CD4-positive, alpha-beta T cell (primary cell): Measurements from ENCODE around the gene RIBC2. TPM values are rescaled to one million over a fixed set of nuclear protein-coding genes. Genes with fewer than 3 reads are reported as not detected.

Source experiments
- ATAC-seq: fragments of 200-7000 bp; cut with Tn5 transposase; one replicate; pipeline ENCODE4 v1.10.0; 2022; ENCODE audit warnings: mild to moderate bottlenecking; ENCODE audit not compliant: poor library complexity
- CTCF ChIA-PET: fragments of 350-600 bp; sonication (Branson Sonifier 250); formaldehyde crosslinking; loops from one replicate; lab custom pipeline; 2021; ENCODE audit warnings: antibody characterized with exemption, inconsistent platforms; lab: Charles Lee
- POLR2A ChIA-PET: fragments of 350-600 bp; sonication (Branson Sonifier 250); formaldehyde crosslinking; loops from one replicate; lab custom pipeline; 2021; ENCODE audit warnings: antibody characterized with exemption, inconsistent platforms; lab: Charles Lee
- DNase-seq, 14 experiments: peaks; one replicate each; pipeline ENCODE4 v3.0.0-alpha.2; 2013 to 2020; ENCODE audit warnings: mixed read lengths in 2 of 14
- H3K27ac ChIP-seq, 2 donors: one replicate each; pipeline versions ENCODE4 v1.5.1 to v1.7.0; 2013; ENCODE audit warnings: low read length in 2 of 2, low read depth in 1 of 2, mild to moderate bottlenecking in 1 of 2
- H3K27me3 ChIP-seq, 2 experiments: 1 replicate in 1 of 2; 2 replicates in 1 of 2; pipeline versions ENCODE4 v1.6.1 to v1.7.0; 2013; ENCODE audit warnings: low read length in 2 of 2, control low read depth in 1 of 2, mild to moderate bottlenecking in 1 of 2, moderate library complexity in 1 of 2; ENCODE audit not compliant: insufficient read depth in 2 of 2, control insufficient read depth in 1 of 2
- H3K36me3 ChIP-seq: one replicate; pipeline ENCODE4 v1.6.1; 2013; ENCODE audit warnings: low read length, control low read depth; ENCODE audit not compliant: insufficient read depth
- H3K4me1 ChIP-seq: one replicate; pipeline ENCODE4 v1.6.1; 2013; ENCODE audit warnings: low read length, control low read depth; ENCODE audit not compliant: insufficient read depth
- H3K4me3 ChIP-seq: one replicate; pipeline ENCODE4 v1.5.1; 2013; ENCODE audit warnings: mild to moderate bottlenecking, low read length, moderate library complexity
- H3K9me3 ChIP-seq, 2 experiments: 1 replicate in 1 of 2; 2 replicates in 1 of 2; pipeline versions ENCODE4 v1.6.1 to v1.7.0; 2013; ENCODE audit warnings: low read length in 2 of 2, mild to moderate bottlenecking in 2 of 2, control low read depth in 1 of 2, moderate library complexity in 1 of 2; ENCODE audit not compliant: control insufficient read depth in 1 of 2, insufficient read depth in 1 of 2
- H3K27ac Mint-ChIP-seq: one replicate; pipeline ENCODE4 v1.8.0; 2020; ENCODE audit warnings: mixed read lengths
- H3K27me3 Mint-ChIP-seq: one replicate; pipeline ENCODE4 v1.8.0; 2021; ENCODE audit warnings: mixed read lengths
- H3K36me3 Mint-ChIP-seq: one replicate; pipeline ENCODE4 v1.8.0; 2021; ENCODE audit warnings: low read depth, mixed read lengths
- H3K4me1 Mint-ChIP-seq: one replicate; pipeline ENCODE4 v1.8.0; 2021; ENCODE audit warnings: low read depth, mixed read lengths
- H3K4me3 Mint-ChIP-seq: one replicate; pipeline ENCODE4 v1.8.0; 2020; ENCODE audit warnings: mild to moderate bottlenecking, mixed read lengths
- H3K9me3 Mint-ChIP-seq: one replicate; pipeline ENCODE4 v1.8.0; 2020; ENCODE audit warnings: mixed read lengths
- CTCF ChIP-seq: fragments of 200-600 bp; IDR thresholded peaks from one replicate; pipeline ENCODE4 v1.8.0; 2022; ENCODE audit warnings: antibody characterized with exemption, mild to moderate bottlenecking
- intact Hi-C, 2 experiments: fragments of 100-400 bp; cut with DNase I in 1 of 2; cut with micrococcal nuclease in 1 of 2; formaldehyde crosslinking; loops; one replicate each; pipeline versions ENCODE4 v1.15.1 to v1.9.0; 2023 to 2025; cut with DNase I, micrococcal nuclease
- total RNA-seq, 174 experiments: library from RNA in 2 of 174; stranded (reverse) in 2 of 174; gene quantifications; one replicate each; pipeline ENCODE4 v1.2.3 and lab custom pipeline; 2021 to 2026

RIBC2 gene
- total RNA-seq, 2 experiments from 2014 or later: 0.41 TPM; not detected in 1

DNA sequence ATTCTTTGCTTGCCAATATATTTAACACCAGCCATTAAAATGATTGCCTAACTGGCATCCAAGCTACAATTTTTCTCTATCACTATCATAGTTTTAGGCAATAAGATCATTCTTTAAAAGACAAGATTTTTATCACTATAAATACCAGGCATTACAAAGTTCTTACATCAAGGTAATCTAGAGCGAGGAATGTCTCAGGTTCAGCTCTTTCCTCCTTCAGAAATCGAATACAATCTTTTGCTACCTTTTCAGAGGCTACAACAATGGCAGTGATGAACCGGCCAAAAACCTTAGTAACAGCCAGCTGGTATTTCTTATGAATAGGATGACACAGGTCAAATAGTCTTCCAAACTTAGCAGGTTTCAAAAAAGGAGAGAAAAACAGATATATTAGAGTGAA lies 23.9 kb upstream of the RIBC2 start:
- Mint-ChIP-seq H3K4me1 (no peaks in the 10 kb centered on the region), H3K4me3 (no peak overlapping the region), H3K36me3 (no peaks in the 10 kb centered on the region), H3K27me3 (peaks cover 4% of the 10 kb centered on the region), H3K27ac (no peak overlapping the region), H3K9me3 (no peaks in the 10 kb centered on the region)
- Histone ChIP-seq H3K36me3 (no peaks in the 10 kb centered on the region), H3K4me1 (no peaks in the 10 kb centered on the region), H3K4me3 (no peak overlapping the region), H3K27me3 (no peaks in the 10 kb centered on the region), H3K27ac (no peak overlapping the region), H3K9me3 (no peaks in the 10 kb centered on the region)
- intact Hi-C loops: no loop called here
- POLR2A ChIA-PET: no interaction called here
- DNase-seq (no peak), ATAC-seq (no peak)
- TF ChIP-seq CTCF: no peak
- CTCF ChIA-PET: interaction anchor here (1.0 kb wide), 1 partner anchor 11 kb away, joined by 3 read pairs; no protein-coding TSS in a partner anchor

DNA sequence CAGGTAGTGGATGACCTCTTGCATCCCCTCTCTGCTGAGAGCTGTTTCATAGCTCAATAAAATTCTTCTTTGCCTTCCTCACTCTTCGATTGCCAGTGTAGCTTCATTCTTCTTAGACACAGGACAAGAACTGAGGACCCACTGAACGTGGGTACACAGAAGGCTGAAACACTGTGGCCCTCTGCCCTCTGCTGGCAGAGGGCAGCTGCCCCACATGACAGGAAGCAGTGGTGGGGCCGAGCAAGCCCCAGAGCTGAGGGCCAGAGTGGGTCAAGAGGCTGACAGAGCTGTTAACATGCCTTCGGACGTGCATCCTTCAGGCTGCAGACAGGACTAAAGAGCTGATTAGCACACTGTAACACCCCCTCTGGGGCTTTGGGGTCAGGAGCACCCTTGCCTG lies 15.7 kb upstream of the RIBC2 start:
- no peaks in the 10 kb centered on the region for H3K4me1 ChIP-seq
- no peak for ATAC-seq
- Mint-ChIP-seq H3K27ac (no peak overlapping the region), H3K36me3 (no peaks in the 10 kb centered on the region), H3K4me1 (no peaks in the 10 kb centered on the region), H3K9me3 (no peaks in the 10 kb centered on the region), H3K27me3 (peaks cover 12% of the 10 kb centered on the region), H3K4me3 (no peak overlapping the region)
- CTCF ChIA-PET: interaction anchor here (1.1 kb wide), 1 partner anchor 35 kb away, joined by 3 read pairs; no protein-coding TSS in a partner anchor
- intact Hi-C loops: no loop called here
- peaks cover 0 to 4% of the 10 kb centered on the region in 2 experiments for H3K27me3 ChIP-seq
- POLR2A ChIA-PET: no interaction called here
- H3K4me3 ChIP-seq: no peak overlapping the region
- DNase-seq: peak in 4 of 14 experiments; percentile 11 to 39 (median 18)
- H3K27ac ChIP-seq: no peak overlapping the region
- no peaks in the 10 kb centered on the region for H3K36me3 ChIP-seq
- H3K9me3 ChIP-seq: no peaks in the 10 kb centered on the region
- TF ChIP-seq CTCF: no peak

- Mint-ChIP-seq H3K36me3 (no peaks in the 10 kb centered on the region), H3K27ac (no peak overlapping the region), H3K9me3 (no peaks in the 10 kb centered on the region), H3K4me1 (no peaks in the 10 kb centered on the region), H3K27me3 (peaks cover 15% of the 10 kb centered on the region), H3K4me3 (no peak overlapping the region)
- ATAC-seq (no peak), DNase-seq (no peak)
- Histone ChIP-seq H3K4me1 (no peaks in the 10 kb centered on the region), H3K27me3 (peaks cover 0 to 4% of the 10 kb centered on the region in 2 experiments), H3K4me3 (no peak overlapping the region), H3K36me3 (no peaks in the 10 kb centered on the region), H3K9me3 (no peaks in the 10 kb centered on the region), H3K27ac (no peak overlapping the region)
- CTCF ChIA-PET: interaction anchor here (1.1 kb wide), 1 partner anchor 34 kb away, joined by 3 read pairs; no protein-coding TSS in a partner anchor
- TF ChIP-seq CTCF: no peak
- POLR2A ChIA-PET: no interaction called here
- intact Hi-C loops: no loop called here
These were observed 15.3 kb upstream of the RIBC2 start for GRCh38 chr22:45398214-45398613.
